PC-9 (cell line): Measurements from ENCODE around the gene EVC. TPM values are rescaled to one million over a fixed set of nuclear protein-coding genes. Genes with fewer than 3 reads are reported as not detected.

Experiments used
- BruUV-seq: library from RNA; stranded (reverse); fragments of 400-500 nt; replicated peaks from 2 replicates; lab custom pipeline; 2021; lab: Mats Ljungman, UMichigan
- CTCF ChIA-PET: fragments of 300-600 bp; sonication (Branson Sonifier 250); formaldehyde crosslinking; loops from one replicate; lab custom pipeline; 2022; ENCODE audit warnings: antibody characterized with exemption; lab: Charles Lee
- POLR2A ChIA-PET: fragments of 300-600 bp; sonication (Branson Sonifier 250); formaldehyde crosslinking; loops from one replicate; lab custom pipeline; 2022; ENCODE audit warnings: antibody characterized with exemption; ENCODE audit not compliant: unreplicated experiment; lab: Charles Lee
- DNase-seq, 2 experiments: peaks; one replicate each; pipeline versions ENCODE4 v3.0.0 to v3.0.0-alpha.2; 2015 to 2022; ENCODE audit warnings: mixed read lengths in 1 of 2
- H2AFZ ChIP-seq: fragments of 200-600 bp; sonication (generic); 2 replicates; pipeline ENCODE4 v1.8.1; 2017; ENCODE audit warnings: antibody characterized with exemption
- H3F3A ChIP-seq: fragments of 200-600 bp; sonication (generic); 2 replicates; pipeline ENCODE4 v1.8.1; 2017; ENCODE audit warnings: antibody characterized with exemption, mild to moderate bottlenecking, low read depth; ENCODE audit not compliant: insufficient read depth
- H3K27ac ChIP-seq: fragments of 200-600 bp; sonication (generic); 2 replicates; pipeline ENCODE4 v1.6.1; 2016; ENCODE audit warnings: mixed run types
- H3K27me3 ChIP-seq: fragments of 200-600 bp; sonication (generic); 2 replicates; pipeline ENCODE4 v1.6.1; 2016; ENCODE audit warnings: low read depth, mixed run types; ENCODE audit not compliant: insufficient read depth
- H3K36me3 ChIP-seq: fragments of 200-600 bp; sonication (generic); 2 replicates; pipeline ENCODE4 v1.6.1; 2016; ENCODE audit warnings: low read depth, mixed run types
- H3K4me1 ChIP-seq: fragments of 200-600 bp; sonication (generic); replicated peaks from 2 replicates; pipeline ENCODE4 v1.6.1; 2016; ENCODE audit warnings: mixed run types; ENCODE audit not compliant: insufficient read depth
- H3K4me2 ChIP-seq: fragments of 200-600 bp; sonication (generic); 2 replicates; pipeline ENCODE4 v1.6.1; 2017; ENCODE audit warnings: mixed run types
- H3K4me3 ChIP-seq: fragments of 200-600 bp; sonication (generic); 2 replicates; pipeline ENCODE4 v1.6.1; 2016; ENCODE audit warnings: mixed run types
- H3K79me2 ChIP-seq: fragments of 200-600 bp; sonication (generic); 2 replicates; pipeline ENCODE4 v1.6.1; 2017; ENCODE audit warnings: low read depth, mixed run types
- H3K9me2 ChIP-seq: fragments of 200-600 bp; sonication (generic); 2 replicates; pipeline ENCODE4 v1.8.1; 2017; ENCODE audit warnings: mild to moderate bottlenecking; ENCODE audit not compliant: insufficient read depth
- H3K9me3 ChIP-seq: fragments of 200-600 bp; sonication (generic); 2 replicates; pipeline ENCODE4 v1.8.1; 2016; ENCODE audit warnings: low read depth; ENCODE audit not compliant: insufficient read depth
- H4K20me1 ChIP-seq: fragments of 200-600 bp; sonication (generic); 2 replicates; pipeline ENCODE4 v1.8.1; 2017; ENCODE audit not compliant: insufficient read depth
- EZH2 ChIP-seq: fragments of 200-600 bp; sonication (generic); IDR thresholded peaks from 2 replicates; pipeline ENCODE4 v1.8.0; 2017; ENCODE audit warnings: antibody characterized with exemption, low read depth
- intact Hi-C: fragments of 100-400 bp; cut with micrococcal nuclease; formaldehyde crosslinking; loops from one replicate; pipeline ENCODE4 v1.10.0; 2022; ENCODE audit not compliant: unreplicated experiment
- total RNA-seq: library from RNA; stranded (reverse); gene quantifications from 2 replicates; pipeline ENCODE4 v1.2.3, GENCODE V29; 2021
- TF ChIP-seq, protein P1 (sequence below): fragments of 200-600 bp; sonication (generic); conservative IDR thresholded peaks from 2 replicates; pipeline ENCODE4 v1.6.1; 2017; ENCODE audit warnings: mixed run types, antibody characterized with exemption, mild to moderate bottlenecking, moderate library complexity

Gene EVC
- total RNA-seq, 1 experiment from 2014 or later: 14.0 TPM

DNA sequence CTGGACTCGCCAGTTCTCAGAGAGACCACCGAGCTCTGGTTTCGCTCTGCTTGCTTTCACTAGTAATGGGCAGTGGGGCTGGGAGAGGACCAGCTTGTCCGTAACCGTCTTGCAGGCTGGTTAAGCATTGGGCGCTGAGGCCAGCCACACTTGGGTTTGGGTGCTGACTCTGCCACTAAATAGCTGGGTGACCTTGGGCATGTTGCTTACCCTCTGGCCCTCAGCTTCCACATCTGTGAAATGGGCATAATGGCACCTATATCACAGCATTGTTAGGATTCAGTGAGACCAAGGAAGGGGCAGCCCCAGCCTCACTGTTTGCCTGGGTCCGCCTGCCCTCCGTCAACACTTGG, 43.5 kb downstream of the EVC start:
- intact Hi-C loops: no loop called here
- Histone ChIP-seq H3K27ac (no peak overlapping the region), H3K27me3 (no peaks in the 10 kb centered on the region), H4K20me1 (no peaks in the 10 kb centered on the region), H3F3A (no peaks in the 10 kb centered on the region), H3K9me3 (no peaks in the 10 kb centered on the region), H3K4me1 (peaks cover 23% of the 10 kb centered on the region), H3K4me3 (no peak overlapping the region), H3K9me2 (no peaks in the 10 kb centered on the region), H3K36me3 (no peaks in the 10 kb centered on the region), H2AFZ (no peak overlapping the region), H3K4me2 (no peak overlapping the region), H3K79me2 (no peaks in the 10 kb centered on the region)
- TF ChIP-seq, protein P1, sequence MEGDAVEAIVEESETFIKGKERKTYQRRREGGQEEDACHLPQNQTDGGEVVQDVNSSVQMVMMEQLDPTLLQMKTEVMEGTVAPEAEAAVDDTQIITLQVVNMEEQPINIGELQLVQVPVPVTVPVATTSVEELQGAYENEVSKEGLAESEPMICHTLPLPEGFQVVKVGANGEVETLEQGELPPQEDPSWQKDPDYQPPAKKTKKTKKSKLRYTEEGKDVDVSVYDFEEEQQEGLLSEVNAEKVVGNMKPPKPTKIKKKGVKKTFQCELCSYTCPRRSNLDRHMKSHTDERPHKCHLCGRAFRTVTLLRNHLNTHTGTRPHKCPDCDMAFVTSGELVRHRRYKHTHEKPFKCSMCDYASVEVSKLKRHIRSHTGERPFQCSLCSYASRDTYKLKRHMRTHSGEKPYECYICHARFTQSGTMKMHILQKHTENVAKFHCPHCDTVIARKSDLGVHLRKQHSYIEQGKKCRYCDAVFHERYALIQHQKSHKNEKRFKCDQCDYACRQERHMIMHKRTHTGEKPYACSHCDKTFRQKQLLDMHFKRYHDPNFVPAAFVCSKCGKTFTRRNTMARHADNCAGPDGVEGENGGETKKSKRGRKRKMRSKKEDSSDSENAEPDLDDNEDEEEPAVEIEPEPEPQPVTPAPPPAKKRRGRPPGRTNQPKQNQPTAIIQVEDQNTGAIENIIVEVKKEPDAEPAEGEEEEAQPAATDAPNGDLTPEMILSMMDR: no peak
- no peak for TF ChIP-seq EZH2
- no peak for DNase-seq
- ChIA-PET CTCF (interaction anchor here (0.6 kb wide), 1 partner anchor 40 kb away, joined by 3 read pairs; no protein-coding TSS in a partner anchor), POLR2A (no interaction called here)
- BruUV-seq: no TSS peak

DNA sequence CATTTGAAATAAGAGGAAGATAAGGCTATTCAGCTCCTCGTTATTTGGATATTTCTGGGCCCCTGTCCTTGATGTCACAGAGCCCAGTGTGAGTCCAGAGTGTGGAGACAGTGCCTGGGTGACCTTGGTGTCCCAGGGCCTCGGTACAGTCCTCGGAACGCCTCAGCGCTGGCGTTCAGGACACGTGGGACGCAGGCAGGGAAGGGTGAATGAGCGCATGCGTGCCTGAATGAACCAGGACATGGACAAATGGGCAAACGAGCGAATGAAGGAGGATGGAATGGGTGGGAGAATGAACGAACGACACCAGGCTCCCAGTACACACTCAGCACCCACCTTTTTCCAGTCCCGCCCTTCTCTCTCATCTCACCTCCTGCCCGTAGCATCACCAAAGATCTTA, 44.2 kb downstream of the EVC start:
- Histone ChIP-seq H3K4me2 (no peak overlapping the region), H3K9me3 (no peaks in the 10 kb centered on the region), H3K36me3 (no peaks in the 10 kb centered on the region), H3K27ac (no peak overlapping the region), H3K27me3 (no peaks in the 10 kb centered on the region), H3K4me1 (peaks cover 26% of the 10 kb centered on the region), H3F3A (no peaks in the 10 kb centered on the region), H3K9me2 (no peaks in the 10 kb centered on the region), H3K4me3 (no peak overlapping the region), H3K79me2 (no peaks in the 10 kb centered on the region), H4K20me1 (no peaks in the 10 kb centered on the region), H2AFZ (no peak overlapping the region)
- BruUV-seq: no TSS peak
- no peak for DNase-seq
- POLR2A ChIA-PET: no interaction called here
- intact Hi-C loops: no loop called here
- CTCF ChIA-PET: interaction anchor here (0.6 kb wide), 1 partner anchor 41 kb away, joined by 3 read pairs; no protein-coding TSS in a partner anchor
- no peak for TF ChIP-seq EZH2
- TF ChIP-seq, protein P1: no peak

DNA sequence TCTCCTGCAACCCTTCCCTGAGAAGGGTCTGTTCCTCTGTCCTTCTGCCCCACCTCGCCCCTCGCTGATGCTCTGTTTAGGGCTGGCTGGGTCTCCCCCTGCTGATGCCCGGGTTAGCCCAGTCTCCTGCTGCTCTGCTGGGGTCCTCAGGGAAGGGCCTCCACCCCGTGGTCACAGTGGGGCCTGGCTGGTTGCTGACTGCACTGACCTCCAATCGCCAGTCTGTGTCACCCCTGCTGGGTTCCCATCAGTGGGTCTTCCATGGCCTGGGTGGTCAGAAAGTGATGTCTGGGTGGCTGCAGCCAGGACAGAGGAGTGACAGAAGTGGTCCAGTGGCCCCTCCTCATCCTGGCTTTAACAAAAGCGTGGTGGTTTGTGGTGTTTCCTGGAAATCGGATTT, 44.7 kb downstream of the EVC start:
- H3K4me1 ChIP-seq: peaks cover 26% of the 10 kb centered on the region
- ChIA-PET CTCF (no interaction called here), POLR2A (no interaction called here)
- no peak for DNase-seq
- no TSS peak for BruUV-seq
- intact Hi-C loops: no loop called here
- TF ChIP-seq, protein P1: no peak
- no peak for TF ChIP-seq EZH2
- no peaks in the 10 kb centered on the region for H3K36me3 ChIP-seq
- no peaks in the 10 kb centered on the region for H3K9me2 ChIP-seq
- H3K9me3 ChIP-seq: no peaks in the 10 kb centered on the region
- H4K20me1 ChIP-seq: no peaks in the 10 kb centered on the region
- H3F3A ChIP-seq: no peaks in the 10 kb centered on the region
- no peak overlapping the region for H3K27ac ChIP-seq
- H2AFZ ChIP-seq: no peak overlapping the region
- no peaks in the 10 kb centered on the region for H3K27me3 ChIP-seq
- no peaks in the 10 kb centered on the region for H3K79me2 ChIP-seq
- no peak overlapping the region for H3K4me2 ChIP-seq
- H3K4me3 ChIP-seq: no peak overlapping the region
